ENCODE data around the gene LRRC63.

The LRRC63 gene

GRCh38 chr13:46211483-46212351, at the start of gene LRRC63:
Gene LRRC63, plus strand, starts transcription at chr13:46211928. Its CDS starts 1,107 bp downstream, at chr13:46213035.
- in situ Hi-C loops (cut with MboI; ENCODE audit: low sequenced_read_pairs) = no loop called here

DNA sequence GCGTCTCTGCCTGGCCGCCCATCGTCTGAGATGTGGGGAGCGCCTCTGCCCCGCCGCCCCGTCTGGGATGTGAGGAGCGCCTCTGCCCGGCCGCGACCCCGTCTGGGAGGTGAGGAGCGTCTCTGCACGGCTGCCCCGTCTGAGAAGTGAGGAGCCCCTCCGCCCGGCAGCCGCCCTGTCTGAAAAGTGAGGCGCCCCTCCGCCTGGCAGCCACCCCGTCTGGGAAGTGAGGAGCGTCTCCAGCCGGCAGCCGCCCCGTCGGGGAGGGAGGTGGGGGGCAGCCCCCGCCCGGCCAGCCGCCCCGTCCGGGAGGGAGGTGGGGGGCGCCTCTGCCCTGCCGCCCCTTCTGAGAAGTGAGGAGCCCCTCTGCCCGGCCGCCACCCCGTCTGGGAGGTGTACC, 49.0 kb upstream of the LRRC63 start:
- in situ Hi-C loops (cut with MboI; ENCODE audit: low sequenced_read_pairs) = loop anchor here (10.0 to 25.0 kb wide), 2 partner anchors 122 to 575 kb away; no protein-coding TSS in a partner anchor

DNA sequence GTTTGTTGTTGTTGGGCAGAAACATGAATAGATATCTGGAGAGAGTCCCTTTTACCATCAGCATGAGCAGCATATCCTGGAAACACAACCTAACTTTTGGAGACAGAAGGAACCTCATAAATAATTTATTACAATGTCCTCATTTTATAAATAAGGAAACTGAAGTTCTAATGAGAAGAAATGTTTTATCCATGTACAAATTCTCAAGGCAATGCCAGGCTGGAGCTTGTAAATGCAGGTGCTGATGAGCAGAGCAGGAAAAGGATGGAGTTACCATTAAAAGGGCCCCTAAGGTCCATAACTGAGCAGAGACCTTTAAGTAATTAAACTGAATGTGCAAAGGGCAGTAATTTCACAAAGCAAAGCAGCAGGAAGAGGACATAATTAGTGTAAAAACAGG, 47.1 kb upstream of the LRRC63 start:
- in situ Hi-C loops (cut with MboI; ENCODE audit: low sequenced_read_pairs) = loop anchor here (10.0 to 25.0 kb wide), 2 partner anchors 120 to 573 kb away; no protein-coding TSS in a partner anchor

- in situ Hi-C loops (cut with MboI; ENCODE audit: low sequenced_read_pairs) = loop anchor here (10.0 to 25.0 kb wide), 2 partner anchors 119 to 572 kb away; no protein-coding TSS in a partner anchor
Observed at GRCh38 chr13:46165485-46166223, 46.1 kb upstream of the LRRC63 start.

GRCh38 chr13:46166224-46166584, 45.5 kb upstream of the LRRC63 start:
- in situ Hi-C loops (cut with MboI; ENCODE audit: low sequenced_read_pairs) = loop anchor here (10.0 to 25.0 kb wide), 2 partner anchors 119 to 571 kb away; no protein-coding TSS in a partner anchor

DNA sequence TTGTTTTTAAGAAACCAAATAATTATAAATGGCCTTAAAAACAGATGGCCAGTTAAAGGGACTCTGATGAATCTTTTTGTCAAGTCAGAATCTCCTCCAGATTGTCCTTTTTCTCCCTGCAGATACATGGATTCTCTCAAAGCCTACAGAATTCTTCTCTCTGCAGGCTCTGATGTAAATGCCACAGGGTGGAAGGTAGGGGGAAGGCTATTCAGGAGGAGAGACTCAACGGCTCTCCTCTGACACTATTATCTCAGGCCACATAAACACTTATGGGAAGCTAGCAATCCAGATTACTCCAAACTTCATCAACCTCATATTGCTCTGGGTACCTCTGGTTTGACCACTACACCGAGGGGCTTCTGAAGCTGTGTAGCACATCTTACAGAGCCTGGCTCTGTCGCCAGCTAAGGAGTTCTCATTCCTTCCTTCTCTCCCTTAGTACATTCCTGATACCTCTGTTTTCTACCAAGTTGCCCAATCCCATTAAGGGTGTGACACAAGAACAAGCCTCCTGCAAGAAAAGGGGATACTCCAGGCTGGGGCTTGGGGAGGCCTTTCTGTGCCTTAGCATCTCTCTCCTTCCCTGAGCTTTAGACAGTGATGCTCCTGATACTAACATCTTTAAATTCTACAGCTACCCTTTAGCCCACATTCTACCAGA, 44.6 kb upstream of the LRRC63 start:
- in situ Hi-C loops (cut with MboI; ENCODE audit: low sequenced_read_pairs) = loop anchor here (10.0 to 25.0 kb wide), 2 partner anchors 118 to 570 kb away; no protein-coding TSS in a partner anchor

DNA sequence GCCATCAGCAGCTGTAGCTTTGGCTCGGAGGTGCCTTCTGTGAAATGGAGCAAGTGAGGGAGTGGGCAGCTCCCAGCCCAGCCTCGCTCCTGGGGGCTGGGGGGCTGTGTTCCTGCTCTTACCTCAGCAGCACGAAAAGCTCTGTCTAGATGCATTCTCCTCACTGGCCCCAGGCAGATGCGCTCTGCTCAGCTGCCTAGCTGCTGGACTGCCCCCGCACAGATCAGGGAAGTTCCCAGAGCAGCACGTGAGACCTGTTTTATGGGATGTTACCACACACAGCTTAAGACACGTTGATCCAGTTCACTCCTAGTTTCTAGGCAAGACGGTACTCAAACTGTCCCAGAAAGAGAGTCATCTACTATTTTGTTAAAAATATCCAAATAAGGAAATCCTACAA, 43.4 kb upstream of the LRRC63 start:
- in situ Hi-C loops (cut with MboI; ENCODE audit: low sequenced_read_pairs) = loop anchor here (10.0 to 25.0 kb wide), 2 partner anchors 116 to 569 kb away; no protein-coding TSS in a partner anchor

DNA sequence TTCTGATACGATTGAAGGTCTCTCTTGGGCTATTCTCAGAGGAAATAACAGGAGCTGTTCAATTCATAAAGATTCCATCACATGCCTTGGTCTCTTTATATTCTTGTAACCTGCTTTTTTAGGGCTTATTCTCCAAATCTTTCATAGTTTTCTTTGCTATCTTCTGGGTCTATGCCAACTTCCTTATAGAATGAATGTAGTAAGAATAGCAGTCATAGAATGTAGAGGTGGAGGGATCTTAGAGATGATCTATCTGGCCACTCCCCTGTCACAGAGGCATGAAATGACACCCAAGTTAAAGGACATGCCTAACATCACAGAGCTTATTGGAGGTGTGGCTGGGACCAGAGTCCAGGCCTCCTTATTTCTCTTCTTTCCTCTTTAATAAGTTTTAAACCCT, 42.9 kb upstream of the LRRC63 start:
- in situ Hi-C loops (cut with MboI; ENCODE audit: low sequenced_read_pairs) = loop anchor here (10.0 to 25.0 kb wide), 2 partner anchors 116 to 569 kb away; no protein-coding TSS in a partner anchor

DNA sequence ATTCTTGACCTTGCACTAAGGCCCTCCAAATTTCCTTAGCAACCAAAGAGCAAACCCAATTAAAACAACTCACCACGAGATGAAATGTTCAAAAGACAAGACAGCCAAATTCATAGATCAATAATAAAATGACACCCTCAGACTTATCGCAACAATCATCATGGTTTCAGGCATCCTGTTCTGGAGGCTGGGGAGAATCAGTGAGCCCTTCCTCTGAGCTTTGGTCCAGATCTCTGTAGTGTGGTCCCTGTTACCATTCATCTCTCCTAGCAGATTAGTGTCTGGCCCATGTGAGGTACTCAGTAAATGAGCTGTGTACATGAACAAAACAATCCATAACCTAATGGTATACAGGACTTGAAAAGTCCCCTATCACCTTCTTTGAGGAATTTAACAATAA, 42.0 kb upstream of the LRRC63 start:
- in situ Hi-C loops (cut with MboI; ENCODE audit: low sequenced_read_pairs) = loop anchor here (10.0 to 25.0 kb wide), 2 partner anchors 115 to 568 kb away; no protein-coding TSS in a partner anchor

- in situ Hi-C loops (cut with MboI; ENCODE audit: low sequenced_read_pairs) = loop anchor here (25.0 kb wide), 1 partner anchor 567 kb away; no protein-coding TSS in a partner anchor
Observed at GRCh38 chr13:46170268-46170667, 41.5 kb upstream of the LRRC63 start.

DNA sequence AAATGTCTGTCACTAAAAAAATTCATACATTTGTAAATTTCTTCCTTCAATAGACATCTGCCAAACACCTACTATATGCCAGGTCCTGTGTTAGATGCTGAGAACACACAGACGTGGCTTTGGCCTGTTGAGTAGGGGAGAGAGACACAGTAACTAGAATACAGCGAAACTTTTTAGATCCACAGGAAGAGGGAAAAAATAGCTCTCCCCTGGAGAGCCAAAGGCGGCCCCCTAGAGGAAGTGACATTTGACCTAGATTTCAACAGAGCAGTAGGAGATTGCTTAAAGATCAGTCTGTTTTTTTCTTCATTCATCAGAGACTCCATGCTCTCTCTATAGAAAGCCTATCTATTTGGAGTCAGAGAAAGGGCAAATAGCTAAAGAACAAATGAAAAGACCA, 41.0 kb upstream of the LRRC63 start:
- in situ Hi-C loops (cut with MboI; ENCODE audit: low sequenced_read_pairs) = loop anchor here (25.0 kb wide), 1 partner anchor 567 kb away; no protein-coding TSS in a partner anchor

- in situ Hi-C loops (cut with MboI; ENCODE audit: low sequenced_read_pairs) = loop anchor here (25.0 kb wide), 1 partner anchor 566 kb away; no protein-coding TSS in a partner anchor
Observed at GRCh38 chr13:46171217-46171616, 40.5 kb upstream of the LRRC63 start.

DNA sequence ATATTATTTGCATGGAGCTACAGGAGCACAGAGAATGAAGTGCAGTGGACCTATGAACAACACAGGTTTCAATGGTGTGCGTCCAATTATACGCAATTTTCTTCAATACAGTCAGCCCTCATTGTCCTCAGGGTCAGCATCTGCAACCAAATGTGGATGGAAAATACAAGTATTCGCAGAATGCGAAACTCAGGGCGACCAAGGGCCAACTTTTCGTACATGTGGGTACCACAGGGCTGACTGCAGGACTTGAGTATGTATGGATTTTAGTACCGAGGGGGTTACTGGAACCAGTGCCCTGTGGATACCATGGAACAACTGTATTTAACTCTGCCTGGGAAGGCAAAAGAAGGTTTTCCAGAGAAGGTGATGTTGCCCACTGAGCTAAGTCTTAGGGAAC, 40.0 kb upstream of the LRRC63 start:
- in situ Hi-C loops (cut with MboI; ENCODE audit: low sequenced_read_pairs) = loop anchor here (25.0 kb wide), 1 partner anchor 566 kb away; no protein-coding TSS in a partner anchor

DNA sequence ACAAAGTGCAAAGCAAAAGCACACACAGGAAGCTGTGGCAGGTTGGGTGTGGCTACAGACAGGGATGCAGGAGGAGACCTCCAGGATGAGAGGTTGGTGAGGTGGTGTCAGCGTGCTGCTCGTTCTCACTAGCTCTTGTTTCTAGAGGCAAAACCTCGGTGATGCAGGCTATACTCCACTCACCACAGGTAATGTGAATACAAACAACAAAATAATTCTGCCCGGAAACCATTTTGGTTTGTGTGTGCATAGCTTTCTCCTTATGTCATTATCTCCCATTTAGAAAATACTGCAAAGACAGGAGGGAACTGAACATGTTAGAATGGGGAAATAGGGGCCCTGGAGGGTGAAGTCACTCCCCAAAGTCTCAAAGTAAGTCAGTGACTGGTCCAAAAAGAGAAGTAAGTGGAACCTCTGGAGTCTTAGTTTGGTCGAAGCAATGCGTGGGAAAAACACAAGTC, 39.2 kb upstream of the LRRC63 start:
- in situ Hi-C loops (cut with MboI; ENCODE audit: low sequenced_read_pairs) = loop anchor here (25.0 kb wide), 1 partner anchor 565 kb away; no protein-coding TSS in a partner anchor

GRCh38 chr13:46173656-46174055, 38.1 kb upstream of the LRRC63 start:
- in situ Hi-C loops (cut with MboI; ENCODE audit: low sequenced_read_pairs) = loop anchor here (25.0 kb wide), 1 partner anchor 564 kb away; no protein-coding TSS in a partner anchor

DNA sequence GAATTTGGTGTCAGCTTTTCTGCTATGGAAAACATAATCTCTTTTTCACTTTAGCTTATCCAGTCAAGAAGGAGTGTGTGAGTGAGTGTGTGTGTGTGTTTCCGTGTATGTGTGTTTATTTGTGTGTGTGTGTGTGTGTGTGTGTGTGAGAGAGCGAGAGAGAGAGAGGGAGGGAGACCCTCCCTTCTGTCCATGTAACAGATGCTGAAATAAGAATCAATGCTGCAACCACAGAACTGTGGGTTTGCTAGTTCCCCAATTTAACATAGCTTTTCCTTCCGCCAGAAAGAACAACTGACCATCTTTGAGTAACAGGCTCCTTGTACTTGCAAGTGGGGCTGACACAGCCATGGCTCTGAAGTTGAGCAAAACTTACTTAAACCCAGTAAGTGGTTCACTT, 35.0 kb upstream of the LRRC63 start:
- in situ Hi-C loops (cut with MboI; ENCODE audit: low sequenced_read_pairs) = no loop called here

DNA sequence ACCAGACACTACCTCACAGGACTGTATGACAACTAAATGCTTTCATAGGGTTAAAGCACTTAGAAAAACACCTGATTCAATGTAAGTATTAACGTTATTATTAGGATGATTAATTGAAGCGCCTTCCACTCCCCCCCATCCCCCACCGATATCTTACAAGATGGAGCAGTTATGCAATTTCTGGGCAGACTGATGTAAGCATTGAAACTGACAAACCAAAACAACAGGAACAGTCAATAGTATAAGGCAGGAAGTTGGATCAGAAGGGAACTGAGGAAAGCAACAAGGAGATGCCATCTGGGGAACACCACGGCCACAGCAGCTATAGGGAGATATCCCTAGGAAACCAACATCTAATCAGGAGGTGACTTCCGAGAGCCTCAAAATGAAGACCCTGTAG, 33.6 kb upstream of the LRRC63 start:
- in situ Hi-C loops (cut with MboI; ENCODE audit: low sequenced_read_pairs) = no loop called here

DNA sequence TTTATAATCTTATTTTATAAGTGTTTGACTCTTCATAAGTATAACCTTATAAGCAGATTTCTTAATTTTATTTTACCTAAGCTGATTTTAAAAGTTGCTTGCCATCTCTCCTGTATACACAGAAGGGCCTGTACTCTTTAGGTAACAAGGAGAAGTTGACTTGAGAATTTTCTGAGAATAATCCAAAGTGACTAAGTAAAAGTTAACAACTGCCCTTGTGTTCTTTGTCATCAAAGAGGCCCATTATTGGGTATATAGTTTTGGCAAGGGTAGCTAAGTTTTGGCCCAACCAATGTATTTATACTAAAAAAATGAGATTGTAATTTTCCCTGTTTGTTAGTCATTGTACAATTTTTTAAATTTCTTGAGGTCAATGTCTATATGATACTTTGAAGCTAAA, 32.9 kb upstream of the LRRC63 start:
- in situ Hi-C loops (cut with MboI; ENCODE audit: low sequenced_read_pairs) = no loop called here

DNA sequence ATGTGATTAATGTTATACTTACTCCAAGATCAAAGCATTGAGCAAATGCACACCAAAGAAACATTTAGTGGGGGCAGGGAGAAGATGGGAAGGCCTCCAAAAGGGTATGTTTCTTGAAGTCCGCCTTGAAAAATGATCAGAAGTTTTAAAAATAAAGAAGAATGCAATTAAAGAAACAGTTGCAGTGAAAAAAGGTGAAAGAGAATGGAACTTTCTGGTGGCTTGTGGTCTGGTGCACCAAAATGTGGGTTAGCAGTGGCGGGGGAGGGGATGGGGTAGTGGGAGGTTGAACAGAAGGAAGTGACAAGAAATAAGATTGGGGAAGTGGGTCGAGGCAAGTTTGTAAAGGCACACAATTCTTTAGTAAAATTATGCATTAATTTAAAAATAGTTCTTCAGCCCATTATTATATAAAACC, 32.2 kb upstream of the LRRC63 start:
- in situ Hi-C loops (cut with MboI; ENCODE audit: low sequenced_read_pairs) = no loop called here

Data from HL-60/S4 treated with retinoic acid at 250 ng/mL for 4 days and 3 days (cell line).